Progenitor cell of endocrine pancreas (in vitro differentiated cells): ENCODE data around the gene GRAMD1A. TPM values are rescaled to one million over a fixed set of nuclear protein-coding genes. Genes with fewer than 3 reads are reported as not detected.
A peak's percentile ranks its signal among the peaks of the same experiment; 100 is the strongest.

Experiments used
- DNase-seq: peaks from one replicate; pipeline ENCODE4 v3.0.0; 2021; ENCODE audit warnings: low spot score; ENCODE audit not compliant: unreplicated experiment
- H3K27ac Mint-ChIP-seq: 2 replicates; pipeline ENCODE4 v1.8.0; 2021; ENCODE audit warnings: mild to moderate bottlenecking, moderate library complexity, mixed read lengths
- H3K27me3 Mint-ChIP-seq: 2 replicates; pipeline ENCODE4 v1.8.0; 2021; ENCODE audit warnings: mixed read lengths
- H3K36me3 Mint-ChIP-seq: 2 replicates; pipeline ENCODE4 v1.8.0; 2022; ENCODE audit warnings: mixed read lengths; ENCODE audit not compliant: insufficient read depth
- H3K4me1 Mint-ChIP-seq: 2 replicates; pipeline ENCODE4 v1.8.0; 2021; ENCODE audit warnings: low read depth, mixed read lengths
- H3K4me3 Mint-ChIP-seq: 2 replicates; pipeline ENCODE4 v1.8.0; 2021; ENCODE audit warnings: low read depth, mild to moderate bottlenecking, moderate library complexity, mixed read lengths
- H3K9me3 Mint-ChIP-seq: 2 replicates; pipeline ENCODE4 v1.8.0; 2021; ENCODE audit warnings: low read depth, mixed read lengths
- total RNA-seq: library from RNA; stranded (reverse); gene quantifications from 2 replicates; pipeline ENCODE4 v1.2.1, GENCODE V29; 2021
- TF ChIP-seq, protein P1 (sequence below): fragments of 200-600 bp; sonication (generic); IDR thresholded peaks from one replicate; pipeline ENCODE4 v1.5.0; 2021; ENCODE audit warnings: antibody characterized with exemption, mild to moderate bottlenecking; ENCODE audit not compliant: unreplicated experiment

GRAMD1A gene
- total RNA-seq, 1 donor from 2014 or later: 111 TPM

DNA sequence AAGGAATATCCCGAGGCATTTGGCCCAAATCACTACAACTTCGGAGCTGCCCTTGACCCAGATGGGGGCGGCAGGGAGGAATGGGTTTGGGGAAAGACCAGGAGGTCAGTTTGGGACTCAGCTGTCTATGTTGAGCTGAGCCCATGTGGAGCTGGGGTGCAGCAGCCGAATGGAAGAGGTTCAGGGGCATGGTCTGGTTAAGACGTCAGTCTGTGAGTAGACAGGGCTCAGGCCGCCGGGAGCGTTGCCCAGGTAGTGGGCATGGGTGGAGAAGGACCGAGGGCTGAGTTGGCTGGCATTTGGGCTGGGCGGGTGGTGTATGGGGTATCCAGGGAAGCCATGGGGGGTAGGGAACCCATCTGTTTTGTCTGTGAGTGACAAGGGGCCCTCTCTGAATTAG lies 20.9 kb downstream of the GRAMD1A start:
- H3K27me3 Mint-ChIP-seq: no peaks in the 10 kb centered on the region
- no peak overlapping the region for H3K4me3 Mint-ChIP-seq
- peaks cover 27% of the 10 kb centered on the region for H3K36me3 Mint-ChIP-seq
- H3K9me3 Mint-ChIP-seq: no peaks in the 10 kb centered on the region
- no peak for DNase-seq
- H3K27ac Mint-ChIP-seq: no peak overlapping the region
- H3K4me1 Mint-ChIP-seq: no peaks in the 10 kb centered on the region
- TF ChIP-seq, protein P1, sequence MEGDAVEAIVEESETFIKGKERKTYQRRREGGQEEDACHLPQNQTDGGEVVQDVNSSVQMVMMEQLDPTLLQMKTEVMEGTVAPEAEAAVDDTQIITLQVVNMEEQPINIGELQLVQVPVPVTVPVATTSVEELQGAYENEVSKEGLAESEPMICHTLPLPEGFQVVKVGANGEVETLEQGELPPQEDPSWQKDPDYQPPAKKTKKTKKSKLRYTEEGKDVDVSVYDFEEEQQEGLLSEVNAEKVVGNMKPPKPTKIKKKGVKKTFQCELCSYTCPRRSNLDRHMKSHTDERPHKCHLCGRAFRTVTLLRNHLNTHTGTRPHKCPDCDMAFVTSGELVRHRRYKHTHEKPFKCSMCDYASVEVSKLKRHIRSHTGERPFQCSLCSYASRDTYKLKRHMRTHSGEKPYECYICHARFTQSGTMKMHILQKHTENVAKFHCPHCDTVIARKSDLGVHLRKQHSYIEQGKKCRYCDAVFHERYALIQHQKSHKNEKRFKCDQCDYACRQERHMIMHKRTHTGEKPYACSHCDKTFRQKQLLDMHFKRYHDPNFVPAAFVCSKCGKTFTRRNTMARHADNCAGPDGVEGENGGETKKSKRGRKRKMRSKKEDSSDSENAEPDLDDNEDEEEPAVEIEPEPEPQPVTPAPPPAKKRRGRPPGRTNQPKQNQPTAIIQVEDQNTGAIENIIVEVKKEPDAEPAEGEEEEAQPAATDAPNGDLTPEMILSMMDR: no peak

DNA sequence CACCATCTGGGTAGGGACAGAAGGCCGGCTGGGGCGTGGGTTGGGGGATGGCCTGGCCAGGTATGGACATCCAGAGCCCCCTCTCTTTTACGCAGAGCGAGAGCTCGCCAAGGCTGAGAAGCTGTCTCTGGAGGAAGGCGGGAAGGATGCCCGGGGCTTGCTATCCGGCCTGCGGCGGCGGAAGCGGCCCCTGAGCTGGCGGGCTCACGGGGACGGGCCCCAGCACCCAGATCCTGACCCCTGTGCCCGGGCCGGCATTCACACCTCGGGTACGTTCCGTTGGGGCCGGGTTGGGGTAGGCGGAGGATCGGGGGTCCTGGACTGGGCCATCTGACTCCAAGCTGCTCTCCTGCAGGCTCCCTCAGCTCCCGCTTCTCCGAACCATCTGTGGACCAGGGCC lies 21.5 kb downstream of the GRAMD1A start:
- TF ChIP-seq, protein P1: no peak
- no peaks in the 10 kb centered on the region for H3K9me3 Mint-ChIP-seq
- H3K4me3 Mint-ChIP-seq: no peak overlapping the region
- no peak overlapping the region for H3K27ac Mint-ChIP-seq
- H3K4me1 Mint-ChIP-seq: no peaks in the 10 kb centered on the region
- H3K36me3 Mint-ChIP-seq: peaks cover 27% of the 10 kb centered on the region
- no peaks in the 10 kb centered on the region for H3K27me3 Mint-ChIP-seq
- DNase-seq: no peak

DNA sequence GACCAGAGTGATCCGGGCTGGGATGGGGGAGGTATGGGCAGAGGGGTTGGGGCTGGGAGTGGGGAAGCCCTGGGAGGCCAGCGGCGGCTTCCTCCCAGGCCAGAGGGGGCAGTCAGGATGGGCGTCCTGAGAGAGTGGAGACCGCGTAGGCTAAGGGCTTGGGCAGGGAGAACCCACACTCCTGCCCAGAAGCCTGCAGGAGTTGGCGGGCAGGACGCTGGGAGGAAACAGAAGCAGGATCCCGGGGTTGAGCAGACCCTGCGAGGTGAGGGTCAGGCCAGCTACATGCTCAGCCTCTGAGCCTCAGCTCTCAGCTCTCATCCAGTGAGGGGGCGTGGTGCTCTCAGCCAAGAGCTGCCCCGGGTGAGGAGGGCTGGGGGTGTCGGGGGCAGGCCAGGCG lies 22.3 kb downstream of the GRAMD1A start:
- DNase-seq: no peak
- H3K27me3 Mint-ChIP-seq: no peaks in the 10 kb centered on the region
- H3K36me3 Mint-ChIP-seq: peaks cover 30% of the 10 kb centered on the region
- no peak overlapping the region for H3K4me3 Mint-ChIP-seq
- TF ChIP-seq, protein P1: no peak
- no peak overlapping the region for H3K27ac Mint-ChIP-seq
- H3K4me1 Mint-ChIP-seq: no peaks in the 10 kb centered on the region
- no peaks in the 10 kb centered on the region for H3K9me3 Mint-ChIP-seq

DNA sequence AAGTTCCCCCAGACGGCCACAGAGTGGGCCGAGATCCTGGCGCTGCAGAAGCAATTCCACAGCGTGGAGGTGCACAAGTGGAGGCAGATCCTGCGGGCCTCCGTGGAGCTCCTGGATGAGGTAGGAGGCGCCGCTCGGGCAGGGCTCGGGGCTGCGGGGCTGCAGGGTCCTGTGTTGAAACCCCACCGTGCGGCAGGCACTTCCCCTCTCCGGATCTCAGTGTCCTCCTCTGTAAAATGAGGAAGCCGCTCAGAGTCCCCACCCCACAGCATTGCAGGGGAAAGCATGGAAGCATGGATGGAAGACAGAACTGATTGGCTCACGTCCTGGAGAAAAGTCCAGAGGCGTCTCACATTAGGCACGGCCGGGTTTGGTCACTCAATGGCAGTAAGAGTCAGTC lies 23.3 kb downstream of the GRAMD1A start:
- peaks cover 2% of the 10 kb centered on the region for H3K27me3 Mint-ChIP-seq
- no peaks in the 10 kb centered on the region for H3K9me3 Mint-ChIP-seq
- H3K36me3 Mint-ChIP-seq: peaks cover 27% of the 10 kb centered on the region

DNA sequence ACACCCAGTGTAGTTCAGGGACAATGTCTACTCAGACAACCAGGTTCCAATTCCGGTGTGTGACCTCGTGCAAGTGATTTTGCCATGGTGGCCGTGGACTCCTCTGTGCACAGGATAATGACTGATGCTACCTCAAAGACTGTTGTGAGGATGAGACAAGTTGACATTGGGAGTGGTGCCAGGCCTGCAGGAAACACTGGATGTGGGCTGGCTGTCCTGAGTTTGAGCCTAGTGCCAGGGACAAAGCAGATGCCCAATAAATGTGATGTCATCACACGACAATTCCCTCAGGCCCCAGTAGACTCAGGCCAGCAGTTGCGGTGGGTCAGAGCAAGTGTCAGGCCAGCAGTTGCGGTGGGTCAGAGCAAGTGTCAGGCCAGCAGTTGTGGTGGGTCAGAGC lies 24.0 kb downstream of the GRAMD1A start:
- no peak for DNase-seq
- H3K4me3 Mint-ChIP-seq: no peak overlapping the region
- no peaks in the 10 kb centered on the region for H3K4me1 Mint-ChIP-seq
- H3K27ac Mint-ChIP-seq: peak overlapping the region; percentile 43
- H3K27me3 Mint-ChIP-seq: peaks cover 3% of the 10 kb centered on the region
- TF ChIP-seq, protein P1: no peak
- H3K9me3 Mint-ChIP-seq: no peaks in the 10 kb centered on the region
- peaks cover 26% of the 10 kb centered on the region for H3K36me3 Mint-ChIP-seq

More for the DNA sequence above, 23.3 kb downstream of the GRAMD1A start:
- Mint-ChIP-seq H3K27ac (no peak overlapping the region), H3K4me1 (no peaks in the 10 kb centered on the region), H3K4me3 (no peak overlapping the region)
- TF ChIP-seq, protein P1: no peak
- no peak for DNase-seq
